Cerebellar cortex (tissue), 1 donor: Measurements from ENCODE around the gene MCL1.
A peak's percentile ranks its signal among the peaks of the same experiment; 100 is the strongest.
"Not testable (repeated sequence)": the region's sequence is repeated elsewhere in the genome, so short reads cannot be mapped to it uniquely, and the experiment has no call there.

Source experiments
- DNase-seq: peaks from one replicate; pipeline ENCODE4 v3.0.0-alpha.2; 2015; ENCODE audit warnings: low spot score

Gene MCL1

DNA sequence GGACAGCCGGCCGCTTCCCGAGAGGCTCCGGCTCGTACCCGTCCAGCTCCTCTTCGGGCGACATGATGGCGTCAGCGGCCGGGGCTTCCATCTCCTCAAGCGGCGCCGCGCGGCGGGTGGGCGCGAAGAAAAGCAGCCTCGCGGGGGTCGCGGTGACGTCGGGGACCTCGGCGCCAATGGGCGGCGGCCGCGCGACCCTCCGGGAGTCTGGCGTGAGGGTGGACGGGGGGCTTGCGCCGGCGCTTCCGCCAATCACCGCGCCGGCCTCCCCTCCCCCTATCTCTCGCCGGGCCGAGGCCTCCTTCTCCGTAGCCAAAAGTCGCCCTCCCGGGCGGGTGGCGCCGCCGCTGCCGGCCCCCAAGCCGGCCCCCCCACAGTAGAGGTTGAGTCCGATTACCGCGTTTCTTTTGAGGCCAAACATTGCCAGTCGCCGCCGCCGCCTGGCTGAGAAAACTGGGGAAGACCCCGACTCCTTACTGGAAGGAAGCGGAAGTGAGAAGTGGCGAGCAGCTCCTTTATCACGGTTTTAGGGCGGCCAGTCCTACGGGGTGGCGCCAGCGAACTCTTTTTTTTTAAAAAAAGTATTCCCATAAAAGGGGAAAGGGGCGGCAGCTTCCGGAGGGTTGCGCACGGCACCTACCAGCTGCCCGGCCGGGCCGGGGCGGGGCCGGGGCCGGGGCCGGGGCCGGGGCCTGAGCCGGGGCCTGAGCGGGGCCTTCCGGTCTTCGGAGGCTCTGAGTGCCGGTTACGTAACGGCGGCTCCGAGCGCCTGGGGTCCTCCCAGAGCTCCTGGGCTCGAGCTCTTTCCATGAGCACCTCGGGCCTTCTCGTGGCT, at the start of gene MCL1:
Gene MCL1 (minus strand): TSS at position 501 of the 835 bp plus-strand sequence. CDS start 80 bp downstream, at position 421.
- DNase-seq = peak; percentile 98

DNA sequence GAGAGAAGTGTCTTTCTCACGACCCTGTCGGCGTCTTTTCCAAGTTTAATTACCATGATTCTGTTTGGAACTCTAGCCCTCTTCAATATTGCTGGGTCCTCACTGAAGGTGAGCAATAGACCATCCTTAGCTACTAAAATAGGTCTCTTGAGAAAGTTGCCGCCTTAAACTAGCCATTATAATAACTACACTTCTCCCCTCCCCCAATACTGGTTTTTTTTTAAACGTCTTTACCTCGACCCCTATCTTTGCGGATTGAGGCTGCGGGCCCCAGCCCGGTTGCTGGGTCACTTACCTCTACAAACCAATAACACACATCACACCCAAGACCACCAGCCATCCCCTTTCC, 49.3 kb upstream of the MCL1 start:
- DNase-seq = no peak

DNA sequence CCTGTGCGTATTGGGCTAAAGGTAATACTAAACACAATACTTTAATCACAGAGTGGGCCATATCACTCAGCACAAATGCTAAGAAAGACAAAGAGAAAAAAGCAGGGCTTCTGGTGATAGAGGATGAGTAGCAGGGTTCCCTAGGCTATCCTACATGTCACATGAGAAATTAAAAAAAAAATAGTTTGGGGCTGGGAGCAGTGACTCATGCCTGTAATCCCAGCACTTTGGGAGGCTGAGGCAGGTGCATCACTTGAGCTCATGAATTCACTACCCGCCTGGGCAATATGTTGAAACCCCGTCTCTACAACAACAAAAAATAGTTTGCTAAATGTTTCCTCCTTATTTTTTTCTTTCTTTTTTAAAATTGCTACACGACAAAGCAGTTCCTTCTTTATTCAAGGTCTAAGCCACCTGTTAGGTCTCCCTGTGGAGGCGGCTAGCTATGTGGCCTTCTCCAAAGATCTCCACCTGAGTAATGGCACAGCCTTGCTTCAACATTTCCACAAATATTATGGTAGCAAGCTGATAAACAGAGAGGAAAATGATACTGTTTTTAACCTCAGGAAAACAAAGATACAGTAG, 48.5 kb upstream of the MCL1 start:
- DNase-seq = no peak

DNA sequence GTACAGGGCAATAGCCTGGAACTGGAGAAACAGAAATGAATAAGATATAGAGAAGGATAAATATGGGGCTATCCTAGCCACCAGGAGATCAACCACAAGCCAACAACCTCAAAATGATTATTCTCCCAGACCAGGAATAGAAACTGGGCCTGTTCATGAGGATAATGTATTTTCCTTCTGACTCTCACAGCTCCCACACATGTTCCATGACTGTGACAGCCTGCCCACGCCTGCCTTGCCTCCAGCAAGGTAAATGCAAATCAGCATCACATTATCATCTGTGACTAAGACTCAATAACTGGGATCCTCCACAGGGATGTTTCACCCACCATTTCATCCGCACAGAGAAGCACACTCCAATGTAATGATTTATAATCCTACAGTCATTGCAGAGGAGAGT, 46.7 kb upstream of the MCL1 start:
- no peak for DNase-seq

DNA sequence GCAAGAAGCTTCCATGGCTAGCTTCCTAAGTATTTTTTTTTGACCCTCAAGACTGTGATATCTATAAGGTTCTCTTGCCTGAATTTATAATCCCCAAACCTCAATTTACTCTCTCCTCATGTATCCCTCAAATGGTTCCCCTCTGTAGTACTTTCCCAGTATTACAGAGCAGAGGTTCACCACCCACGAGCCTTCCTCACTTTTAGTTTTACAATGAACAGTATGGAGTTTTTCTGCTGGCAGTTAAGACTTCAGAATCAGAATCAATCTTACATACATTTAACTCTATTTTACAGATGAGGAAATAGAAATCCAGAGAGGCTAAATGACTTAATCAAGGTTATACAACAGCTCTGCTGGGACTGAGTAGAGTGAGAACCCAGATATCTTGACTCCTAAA, 45.1 kb upstream of the MCL1 start:
- not testable (repeated sequence) for DNase-seq

DNA sequence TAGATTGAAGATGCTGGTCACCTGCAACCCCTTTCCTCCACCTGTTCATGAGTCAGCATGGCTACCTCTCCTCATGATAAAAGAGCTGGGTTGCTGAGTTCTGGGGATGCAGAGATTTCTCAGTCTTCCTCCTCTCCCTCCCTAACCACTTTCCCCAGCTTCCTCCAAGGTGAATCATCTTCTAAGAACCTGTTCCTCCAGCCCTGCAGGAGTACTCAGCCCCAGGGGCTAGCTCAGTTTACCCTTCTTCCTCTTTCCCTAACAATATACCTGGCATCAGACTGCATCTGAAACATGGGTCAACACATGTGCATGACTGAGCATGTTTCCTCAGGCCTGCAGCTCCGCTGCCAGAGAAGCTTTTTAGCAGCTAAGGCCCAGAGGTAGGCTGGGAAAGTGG, 44.7 kb upstream of the MCL1 start:
- DNase-seq = not testable (repeated sequence)

DNA sequence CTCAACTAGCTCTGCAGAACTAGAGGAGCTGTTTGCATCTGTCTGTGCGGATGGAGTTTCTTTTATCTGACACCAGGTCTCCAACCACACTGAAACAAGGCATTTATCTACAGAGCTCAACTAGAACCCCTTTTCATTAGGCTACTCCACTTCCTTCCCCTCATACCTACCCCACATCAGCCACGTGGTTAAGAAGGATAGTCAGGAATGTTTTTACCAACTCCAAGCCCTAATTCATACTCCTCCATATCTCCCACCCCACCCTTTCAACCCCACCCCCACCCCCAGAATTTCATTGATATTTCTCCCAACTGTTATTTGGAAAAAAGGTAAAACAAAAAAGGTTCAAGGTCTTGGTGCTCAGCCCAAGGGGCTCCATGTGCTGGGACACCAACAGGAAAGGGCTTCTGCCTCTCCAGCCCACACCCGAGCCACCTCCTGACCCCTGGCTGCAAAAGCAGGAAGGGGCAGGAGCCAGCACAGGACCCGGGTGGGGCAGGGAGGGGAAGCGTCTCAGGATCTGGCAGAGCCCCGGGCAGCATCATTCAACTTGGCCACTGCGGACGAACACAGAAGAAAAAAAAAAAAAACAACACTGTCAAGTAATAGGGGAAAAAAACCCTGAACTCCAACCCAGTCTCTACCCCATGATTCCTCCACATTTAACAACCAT, 43.0 kb upstream of the MCL1 start:
- no peak for DNase-seq

DNA sequence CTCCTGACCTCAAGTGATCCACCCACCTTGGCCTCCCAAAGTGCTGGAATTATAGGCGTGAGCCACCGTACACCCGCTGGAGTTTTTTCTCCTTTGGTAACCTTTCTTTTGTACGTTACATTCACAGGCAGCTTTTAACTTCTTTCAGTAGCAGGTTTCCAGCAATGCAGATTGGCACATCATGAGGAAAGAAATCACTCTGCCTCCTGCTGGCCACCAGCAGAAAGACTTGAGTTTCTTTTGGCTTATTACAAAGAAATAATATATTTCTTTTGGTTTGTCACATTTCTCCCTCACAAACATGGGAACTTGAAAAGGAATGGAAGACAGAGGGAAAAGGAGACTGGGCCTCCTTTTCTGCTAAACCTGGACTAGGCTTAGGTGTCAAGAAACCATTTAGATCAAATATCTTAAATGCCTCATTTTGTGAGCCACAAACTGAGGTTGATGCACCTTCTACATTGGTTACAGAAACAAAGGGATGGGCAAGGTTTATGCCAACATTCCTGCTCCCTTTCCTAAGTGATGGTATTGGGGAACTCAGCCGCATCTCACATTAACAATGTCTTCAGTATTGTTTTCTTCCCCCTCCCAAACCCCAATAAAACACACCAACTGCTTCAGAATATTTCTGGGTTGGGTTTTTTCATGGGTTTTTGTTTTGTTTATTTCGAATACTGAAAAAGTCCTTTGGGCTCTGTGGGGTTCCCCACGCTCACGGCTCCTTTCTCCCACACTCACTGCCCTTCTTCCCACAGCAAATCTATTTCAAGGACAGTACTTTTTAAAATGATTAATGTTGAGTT, 42.3 kb upstream of the MCL1 start:
- DNase-seq = peak; percentile 56

DNA sequence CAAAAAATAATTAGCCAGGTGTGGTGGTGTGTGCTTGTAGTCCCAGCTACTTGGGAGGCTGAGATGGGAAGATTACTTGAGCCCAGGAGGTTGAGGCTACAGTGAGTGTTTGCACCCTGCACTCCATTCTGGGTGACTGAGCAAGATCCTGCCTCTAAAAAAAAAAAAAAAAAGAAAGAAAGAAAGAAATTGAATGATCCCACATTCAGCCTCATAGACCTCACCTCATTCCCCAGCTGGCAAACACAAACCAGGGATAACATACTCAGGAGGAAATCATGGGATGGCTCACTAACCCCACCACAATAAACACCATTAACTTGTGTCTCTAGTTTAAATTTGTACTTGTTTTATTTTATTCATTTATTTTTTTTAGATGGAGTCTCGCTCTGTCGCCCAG, 41.5 kb upstream of the MCL1 start:
- DNase-seq = no peak

DNA sequence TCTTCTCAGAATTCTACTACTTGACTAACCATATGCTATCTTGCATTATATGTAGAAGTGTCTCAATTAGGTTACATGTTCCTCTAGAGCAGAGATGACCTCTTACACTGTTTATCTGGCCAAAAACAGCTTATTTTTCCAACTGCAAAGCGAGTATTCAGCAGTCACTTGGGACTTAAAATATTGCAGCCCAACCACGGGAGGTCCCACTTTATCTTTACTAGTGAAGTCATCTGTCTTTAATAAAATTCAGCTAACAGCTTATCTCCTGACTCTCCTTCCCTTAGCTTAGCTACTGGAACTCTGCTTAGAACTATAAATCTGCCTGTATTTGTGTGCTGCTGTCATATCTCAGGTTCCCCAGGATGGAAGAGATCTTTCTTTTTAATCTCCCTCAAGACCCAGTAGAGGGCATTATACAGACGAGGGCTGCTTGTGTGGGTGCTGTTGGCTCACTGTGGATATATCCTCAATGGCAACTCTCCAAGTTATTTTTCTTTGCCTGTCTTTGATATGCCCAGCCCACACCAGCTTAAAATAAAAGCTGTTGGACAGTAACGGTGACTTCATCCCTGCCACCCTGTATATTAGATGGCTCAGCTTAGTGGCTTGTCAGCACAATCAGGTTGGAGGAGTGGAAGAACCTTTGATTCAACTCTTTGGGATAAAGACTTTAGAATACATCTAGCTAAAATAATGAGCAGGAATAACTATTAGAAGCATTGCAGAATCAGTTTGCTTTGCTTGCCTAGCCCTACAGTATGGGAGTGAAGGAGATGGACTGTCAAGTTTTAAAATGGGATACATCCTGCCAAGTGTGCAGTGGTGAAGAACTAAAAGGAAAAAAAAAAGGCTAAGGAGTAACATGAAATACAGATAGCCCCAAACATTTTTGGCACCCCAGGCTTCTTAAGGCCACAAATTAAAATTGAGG, 40.4 kb upstream of the MCL1 start:
- no peak for DNase-seq

DNA sequence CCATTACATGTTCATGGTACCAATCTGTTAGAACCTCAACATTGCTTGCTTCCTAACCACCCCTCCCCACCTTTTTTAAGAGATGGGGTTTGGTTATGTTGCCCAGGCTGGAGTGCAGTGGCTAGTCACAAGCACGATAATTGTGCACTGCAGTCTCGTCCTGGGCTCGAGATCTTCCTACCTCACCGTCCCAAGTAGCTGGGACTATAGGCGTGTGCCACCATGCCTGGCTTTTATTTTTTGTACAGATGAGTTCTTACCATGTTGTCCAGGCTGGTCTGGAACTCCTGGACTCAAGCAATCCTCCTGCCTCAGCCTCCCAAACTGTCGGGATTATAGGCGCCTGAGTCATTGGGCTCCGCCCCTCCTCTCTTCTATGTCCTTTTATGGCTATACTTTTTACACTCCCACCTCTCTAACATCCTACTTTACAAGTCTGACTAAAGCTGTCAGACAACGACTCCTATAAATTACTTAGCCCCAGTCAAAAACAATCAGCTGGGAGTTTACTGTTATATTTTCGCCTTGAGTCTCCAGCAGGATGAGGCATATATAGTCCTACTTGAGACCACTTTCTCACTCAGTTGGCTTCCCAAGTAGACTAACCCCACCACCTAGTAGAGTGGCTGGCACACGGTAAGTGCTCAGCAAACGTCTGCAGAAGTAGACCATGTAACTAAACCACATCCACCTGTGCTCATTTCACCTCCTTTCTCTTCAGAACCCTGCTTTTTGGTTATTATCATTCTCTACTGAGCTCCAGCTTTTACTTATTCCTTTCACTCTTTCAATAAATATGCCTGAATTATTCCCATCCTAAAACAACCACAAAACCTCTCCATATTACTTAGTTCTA, 36.2 kb upstream of the MCL1 start:
- no peak for DNase-seq

DNA sequence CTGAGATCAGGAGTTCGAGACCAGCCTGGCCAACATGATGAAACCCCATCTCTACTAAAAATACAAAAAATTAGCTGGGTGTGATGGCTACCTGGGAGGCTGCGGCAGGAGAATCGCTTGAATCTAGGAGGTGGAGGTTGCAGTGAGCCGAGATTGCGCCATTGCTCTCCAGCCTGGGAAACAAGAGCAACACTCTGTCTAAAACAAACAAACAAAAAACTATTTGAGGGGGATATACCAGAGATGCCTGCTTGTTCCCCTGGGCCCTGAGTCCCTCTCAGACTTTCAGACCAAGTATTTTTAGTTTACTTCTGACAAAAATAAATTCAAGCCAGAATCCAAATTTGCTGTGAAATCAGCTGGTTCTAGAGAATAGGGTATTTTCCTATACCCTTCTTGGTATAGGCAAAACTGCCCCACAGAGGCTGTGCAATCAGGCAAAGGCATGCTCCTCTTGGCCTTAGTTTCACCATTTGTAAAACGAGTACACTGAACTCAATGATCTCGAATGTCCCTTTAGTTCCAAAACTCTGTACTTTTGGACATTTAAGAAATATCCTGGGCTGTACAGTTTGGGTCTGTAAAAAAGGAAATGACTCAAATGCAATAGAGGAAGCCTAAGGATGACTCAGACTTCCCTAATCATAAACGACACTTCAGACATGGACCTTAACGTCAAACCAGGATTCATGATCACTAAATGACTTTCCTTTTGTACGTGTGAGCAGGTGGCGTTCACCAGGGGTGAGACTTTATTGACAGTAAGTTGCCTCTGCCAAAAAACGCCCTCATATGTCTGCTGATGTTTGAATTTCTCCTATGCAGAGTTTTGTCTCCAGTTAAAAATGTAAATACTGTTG, 33.9 kb upstream of the MCL1 start:
- no peak for DNase-seq

DNA sequence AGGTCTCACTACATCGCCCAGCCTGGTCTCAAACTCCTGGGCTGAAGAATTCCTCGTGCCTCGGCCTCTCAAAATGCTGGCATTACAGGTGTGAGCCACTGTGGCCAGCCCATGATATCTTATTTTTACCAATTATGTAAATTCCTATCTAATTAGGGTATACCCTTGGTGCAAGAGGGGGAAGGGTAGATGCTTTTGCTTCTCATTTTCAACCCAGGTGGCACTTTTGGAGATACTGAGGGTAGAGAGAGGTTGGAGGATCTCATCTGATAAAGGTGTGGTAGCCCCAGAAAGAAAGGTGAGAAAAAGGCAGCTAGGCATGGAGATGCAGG, 32.6 kb upstream of the MCL1 start:
- no peak for DNase-seq

DNA sequence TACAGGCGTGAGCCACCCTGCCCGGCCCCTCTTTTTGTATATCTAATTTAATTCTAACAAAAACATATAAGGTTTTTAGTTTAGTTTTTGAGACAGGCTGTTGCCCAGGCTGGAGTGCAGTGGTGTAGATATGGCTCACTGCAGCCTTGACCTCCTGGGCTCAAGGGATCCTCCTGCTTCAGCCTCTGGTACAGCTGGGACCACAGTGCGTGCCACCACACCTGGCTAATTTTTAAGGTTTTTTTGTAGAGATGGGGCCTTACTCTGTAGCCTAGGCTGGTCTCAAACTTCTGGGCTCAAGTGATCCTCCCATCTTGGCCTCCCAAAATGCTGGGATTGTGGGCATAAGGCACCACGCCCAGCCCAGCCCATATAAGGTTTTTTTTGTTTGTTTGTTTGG, 31.2 kb upstream of the MCL1 start:
- no peak for DNase-seq

DNA sequence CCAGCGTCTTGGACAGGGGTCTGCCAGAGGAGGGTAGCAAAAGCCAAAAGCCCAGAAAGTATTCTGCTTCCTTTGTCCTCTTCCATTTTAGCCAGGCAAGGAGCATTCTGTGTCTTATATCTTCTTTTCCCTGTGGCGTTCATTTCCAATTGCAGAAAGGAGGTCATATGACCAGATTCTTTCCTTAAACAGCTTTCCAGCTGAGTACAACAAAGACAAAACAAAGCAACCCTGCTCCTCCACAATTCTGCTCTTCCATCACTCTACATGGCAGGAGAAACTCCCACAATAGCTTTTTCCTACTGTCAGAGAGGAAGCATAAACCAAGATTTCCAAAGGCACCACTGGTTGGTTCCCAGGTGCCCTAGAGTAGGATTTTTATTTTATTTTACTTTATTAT, 30.3 kb upstream of the MCL1 start:
- DNase-seq = no peak

DNA sequence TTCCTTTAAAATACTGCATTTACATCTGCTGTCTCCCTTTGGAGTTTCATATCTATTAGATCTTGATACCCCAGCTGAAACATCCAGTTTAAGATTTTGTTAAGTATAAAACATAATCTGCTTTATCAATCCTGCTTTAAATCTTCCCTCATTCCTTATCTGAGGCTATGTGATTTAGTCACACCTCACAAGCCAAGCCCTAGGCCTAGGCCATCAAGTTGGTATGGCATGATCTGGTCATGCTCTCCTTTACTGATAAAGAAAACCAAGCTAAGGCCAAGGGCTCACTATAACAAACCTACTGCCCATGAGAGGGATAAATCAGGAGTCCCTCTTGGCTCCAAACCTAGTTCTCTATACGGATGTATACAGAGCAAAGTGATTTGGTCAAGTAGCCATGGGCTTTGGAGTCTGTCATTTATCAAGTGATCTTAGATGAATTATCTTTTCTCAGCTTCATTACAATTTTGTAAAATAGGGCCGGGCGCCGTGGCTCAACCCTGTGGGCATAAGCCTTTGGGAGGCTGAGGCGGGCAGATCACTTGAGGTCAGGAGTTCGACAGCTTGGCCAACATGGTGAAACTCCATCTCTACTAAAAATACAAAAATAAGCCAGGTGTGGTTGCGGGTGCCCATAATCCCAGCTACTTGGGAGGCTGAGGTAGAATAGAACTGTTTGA, 27.2 kb upstream of the MCL1 start:
- no peak for DNase-seq

DNA sequence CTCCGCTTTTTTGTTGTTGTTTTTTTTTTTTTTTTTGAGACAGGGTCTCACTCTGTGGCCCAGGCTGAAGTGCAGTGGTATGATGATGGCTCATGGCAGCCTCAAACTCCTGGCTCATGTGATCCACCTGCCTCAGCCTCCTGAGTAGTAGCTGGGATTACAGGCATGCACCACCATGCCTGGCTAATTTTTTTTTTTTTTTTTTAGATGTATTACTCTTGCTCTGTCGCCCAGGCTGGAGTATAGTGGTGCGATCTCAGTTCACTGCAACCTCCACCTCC, 26.0 kb upstream of the MCL1 start:
- DNase-seq = not testable (repeated sequence)

DNA sequence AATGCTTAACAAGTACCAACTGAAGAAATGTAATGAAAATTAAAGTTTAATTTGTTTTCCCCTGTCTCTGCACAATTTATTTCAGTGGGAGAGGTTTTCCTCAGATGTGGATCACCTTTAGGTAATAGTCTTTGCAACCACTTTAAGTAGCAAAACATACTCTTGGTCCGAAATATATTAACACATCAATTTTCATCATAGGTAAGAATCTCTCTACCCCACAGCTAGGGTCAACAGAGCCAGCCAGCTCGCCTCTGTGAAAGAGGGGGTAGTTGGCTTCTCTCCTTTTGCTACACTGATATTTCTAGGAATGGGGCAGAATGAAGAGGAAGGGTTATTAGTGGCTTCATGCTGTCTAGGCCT, 24.8 kb upstream of the MCL1 start:
- no peak for DNase-seq

DNA sequence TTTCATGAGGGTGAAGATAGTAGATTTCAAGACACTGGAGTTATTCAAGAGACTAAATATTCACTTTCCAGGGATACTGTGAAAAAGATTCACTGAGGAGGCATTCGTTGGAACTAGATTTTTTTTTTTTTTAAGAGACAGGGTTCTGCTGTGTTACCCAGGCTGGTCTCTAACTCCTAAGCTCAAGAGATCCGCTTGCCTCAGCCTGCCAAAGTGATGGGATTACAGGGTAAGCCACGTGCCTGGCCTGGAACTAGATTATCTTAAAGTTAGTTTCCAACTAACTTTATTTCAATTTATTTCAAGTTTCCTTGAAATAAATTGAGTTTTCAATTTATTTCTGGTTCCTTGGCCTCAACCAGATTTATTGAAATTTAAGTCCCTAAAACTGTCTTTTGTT, 24.3 kb upstream of the MCL1 start:
- no peak for DNase-seq
